GM12892 (cell line): ENCODE data around the gene KRT8.

Experiments used
- DNase-seq: peaks from one replicate; pipeline ENCODE4 v3.0.0; 2011; ENCODE audit not compliant: insufficient read length
- FAIRE-seq: peaks from 2 replicates; lab custom pipeline; 2011; peaks lifted over from hg19 to GRCh38; lab: Jason Lieb, UNC
- POLR2A ChIP-seq: IDR thresholded peaks from 2 replicates; pipeline ENCODE4 v1.6.1; 2011; ENCODE audit warnings: low read depth, low read length, control low read depth

The KRT8 gene

GRCh38 chr12:52847335-52848102 lies 57.4 kb downstream of the KRT8 start:
- no peak for DNase-seq

More at GRCh38 chr12:52847335-52848102, 57.4 kb downstream of the KRT8 start:
- TF ChIP-seq POLR2A = no peak
- FAIRE-seq = no peak
